NCI-H1694 (cell line): ENCODE measurements around the gene KCNC4.

Experiments
- DNase-seq: peaks from one replicate; lab custom pipeline; 2025; lab: John Stamatoyannopoulos, UW

KCNC4 gene

GRCh38 chr1:110212169-110213142 is 2.3 kb downstream of the KCNC4 start:
- peak; percentile 87 for DNase-seq

- no peak for DNase-seq
Measured at GRCh38 chr1:110213143-110213540, 3.0 kb downstream of the KCNC4 start.

GRCh38 chr1:110214454-110215404 is 4.6 kb downstream of the KCNC4 start:
- no peak for DNase-seq

- DNase-seq, result no peak
Measured at GRCh38 chr1:110215621-110216515, 5.8 kb downstream of the KCNC4 start.

GRCh38 chr1:110216844-110217444 is 6.8 kb downstream of the KCNC4 start:
- DNase-seq, result no peak

GRCh38 chr1:110218137-110218536 is 8.0 kb downstream of the KCNC4 start:
- DNase-seq, result no peak

- DNase-seq, result no peak
Measured at GRCh38 chr1:110218739-110219138, 8.6 kb downstream of the KCNC4 start.

GRCh38 chr1:110220324-110220723 is 10.2 kb downstream of the KCNC4 start:
- no peak for DNase-seq

- DNase-seq, result no peak
Measured at GRCh38 chr1:110221119-110221518, 11.0 kb downstream of the KCNC4 start.

GRCh38 chr1:110223127-110223526 is 13.0 kb downstream of the KCNC4 start:
- no peak for DNase-seq

- no peak for DNase-seq
Measured at GRCh38 chr1:110223581-110223980, 13.5 kb downstream of the KCNC4 start.

- DNase-seq, result no peak
Measured at GRCh38 chr1:110224240-110224995, 14.3 kb downstream of the KCNC4 start.

GRCh38 chr1:110225212-110225611 is 15.1 kb downstream of the KCNC4 start:
- DNase-seq, result no peak

GRCh38 chr1:110225756-110226404 is 15.8 kb downstream of the KCNC4 start:
- DNase-seq, result no peak

GRCh38 chr1:110227774-110228173 is 17.7 kb downstream of the KCNC4 start:
- no peak for DNase-seq

GRCh38 chr1:110228381-110228780 is 18.3 kb downstream of the KCNC4 start:
- no peak for DNase-seq

- DNase-seq, result no peak
Measured at GRCh38 chr1:110228869-110229268, 18.8 kb downstream of the KCNC4 start.

- DNase-seq, result no peak
Measured at GRCh38 chr1:110229348-110230001, 19.4 kb downstream of the KCNC4 start.
